ENCODE data around the gene OBSCN.

- no peak for TF ChIP-seq CTCF (IDR thresholded peaks at IDR 0.05; ENCODE audit: low read length)
- TF ChIP-seq EZH2 (IDR thresholded peaks at IDR 0.05; ENCODE audit: borderline replicate concordance, low read length) = no peak
Observed at GRCh38 chr1:228197555-228198147, 10.2 kb upstream of the OBSCN start.
